GM18909 (cell line): ENCODE measurements around the gene ISG15.
"Not testable (repeated sequence)": the region's sequence is repeated elsewhere in the genome, so short reads cannot be mapped to it uniquely, and the experiment has no call there.

ENCODE experiments used
- ATAC-seq: cut with Tn5 transposase; IDR thresholded peaks from one replicate; pipeline ENCODE4 v1.9.1; 2021; ENCODE audit warnings: mild to moderate bottlenecking; ENCODE audit not compliant: unreplicated experiment, poor library complexity

The ISG15 gene

DNA sequence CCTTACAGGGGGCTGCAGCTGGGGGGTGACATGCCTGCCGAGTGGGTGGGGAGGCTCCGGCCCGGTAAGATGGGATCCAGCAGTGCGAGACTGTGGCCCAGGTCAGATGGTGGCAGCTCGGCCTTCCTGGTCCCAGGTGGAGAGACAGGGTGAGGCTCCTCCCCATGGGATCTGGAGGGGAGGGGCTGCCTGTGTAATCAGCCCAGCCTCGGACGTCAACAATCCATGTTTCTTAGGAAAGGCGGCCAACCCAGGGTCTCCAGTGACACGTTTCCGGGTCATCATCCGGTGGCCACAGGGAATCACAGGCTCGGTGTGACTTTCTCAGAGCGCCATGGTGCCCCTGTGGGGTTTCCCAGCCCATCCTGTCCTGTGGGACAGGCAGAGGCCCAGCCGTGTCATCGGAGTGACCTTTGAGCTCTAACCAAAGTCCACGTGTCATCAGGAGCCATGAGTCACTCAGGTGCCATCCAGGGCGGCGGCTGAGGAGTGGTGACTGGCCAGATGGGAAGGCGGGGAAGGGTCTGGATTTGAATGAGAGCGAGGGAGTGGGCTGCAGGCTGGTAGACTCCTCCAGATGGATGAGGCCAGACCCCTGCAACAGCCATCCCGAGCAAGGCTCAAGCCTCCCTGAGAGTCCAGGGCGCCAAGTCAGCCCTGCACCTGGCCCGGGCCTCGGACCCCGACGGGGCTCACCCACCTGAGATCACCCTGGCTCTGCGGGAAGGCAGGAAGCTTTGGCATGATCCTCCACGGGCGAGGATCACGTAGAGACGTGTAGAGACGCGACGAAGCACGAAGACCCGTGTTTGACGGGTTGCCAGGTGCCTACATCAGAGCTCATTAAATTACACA is 6.8 kb upstream of the ISG15 start:
- no peak for ATAC-seq

DNA sequence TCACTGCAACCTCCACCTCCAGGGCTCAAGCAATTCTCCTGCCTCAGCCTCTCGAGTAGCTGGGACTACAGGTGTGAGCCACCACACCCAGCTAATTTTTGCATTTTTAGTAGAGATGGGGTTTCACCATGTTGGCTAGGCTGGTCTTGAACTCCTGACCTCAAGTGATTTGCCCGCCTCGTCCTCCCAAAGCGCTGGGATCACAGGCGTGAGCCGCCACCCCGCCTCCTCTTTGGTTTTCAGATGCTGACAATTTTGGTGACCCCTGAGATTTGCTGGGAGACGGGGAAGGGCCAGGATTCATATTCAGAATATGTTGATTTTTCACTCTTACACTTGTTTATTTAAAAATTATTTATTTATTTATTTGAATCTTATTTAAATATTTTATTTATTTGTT is 3.2 kb upstream of the ISG15 start:
- not testable (repeated sequence) for ATAC-seq

- no peak for ATAC-seq
Measured at GRCh38 chr1:1011396-1011949, 1.8 kb upstream of the ISG15 start.

DNA sequence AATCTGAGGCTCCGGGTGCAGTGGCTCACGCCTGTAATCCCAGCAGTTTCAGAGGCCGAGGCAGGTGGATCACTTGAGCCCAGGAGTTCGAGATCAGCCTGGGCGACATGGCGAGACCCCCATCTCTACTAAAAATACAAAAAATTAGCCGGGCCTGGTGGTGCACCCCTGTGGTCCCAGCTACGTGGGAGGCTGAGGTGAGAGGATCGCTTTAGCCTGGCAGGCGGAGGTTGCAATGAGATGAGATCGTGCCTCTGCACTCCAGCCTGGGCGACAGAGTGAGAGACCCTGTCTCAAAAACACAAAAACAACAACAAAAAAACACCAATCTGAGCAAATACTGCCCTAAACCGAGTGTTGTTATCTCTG is 577 bp upstream of the ISG15 start:
- ATAC-seq, result peak; percentile 3

DNA sequence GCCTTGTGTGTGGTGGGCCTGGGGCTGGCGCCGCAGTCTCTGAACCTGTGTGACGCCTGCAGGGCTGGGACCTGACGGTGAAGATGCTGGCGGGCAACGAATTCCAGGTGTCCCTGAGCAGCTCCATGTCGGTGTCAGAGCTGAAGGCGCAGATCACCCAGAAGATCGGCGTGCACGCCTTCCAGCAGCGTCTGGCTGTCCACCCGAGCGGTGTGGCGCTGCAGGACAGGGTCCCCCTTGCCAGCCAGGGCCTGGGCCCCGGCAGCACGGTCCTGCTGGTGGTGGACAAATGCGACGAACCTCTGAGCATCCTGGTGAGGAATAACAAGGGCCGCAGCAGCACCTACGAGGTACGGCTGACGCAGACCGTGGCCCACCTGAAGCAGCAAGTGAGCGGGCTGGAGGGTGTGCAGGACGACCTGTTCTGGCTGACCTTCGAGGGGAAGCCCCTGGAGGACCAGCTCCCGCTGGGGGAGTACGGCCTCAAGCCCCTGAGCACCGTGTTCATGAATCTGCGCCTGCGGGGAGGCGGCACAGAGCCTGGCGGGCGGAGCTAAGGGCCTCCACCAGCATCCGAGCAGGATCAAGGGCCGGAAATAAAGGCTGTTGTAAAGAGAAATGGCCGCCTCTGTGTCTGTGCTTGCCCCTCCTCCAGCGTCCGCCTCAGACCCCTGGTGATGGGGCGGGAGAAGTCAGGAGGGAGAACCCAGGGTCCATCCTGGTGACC is 788 bp downstream of the ISG15 start:
- ATAC-seq, result no peak

- no peak for ATAC-seq
Measured at GRCh38 chr1:1014799-1015681, 1.7 kb downstream of the ISG15 start.

DNA sequence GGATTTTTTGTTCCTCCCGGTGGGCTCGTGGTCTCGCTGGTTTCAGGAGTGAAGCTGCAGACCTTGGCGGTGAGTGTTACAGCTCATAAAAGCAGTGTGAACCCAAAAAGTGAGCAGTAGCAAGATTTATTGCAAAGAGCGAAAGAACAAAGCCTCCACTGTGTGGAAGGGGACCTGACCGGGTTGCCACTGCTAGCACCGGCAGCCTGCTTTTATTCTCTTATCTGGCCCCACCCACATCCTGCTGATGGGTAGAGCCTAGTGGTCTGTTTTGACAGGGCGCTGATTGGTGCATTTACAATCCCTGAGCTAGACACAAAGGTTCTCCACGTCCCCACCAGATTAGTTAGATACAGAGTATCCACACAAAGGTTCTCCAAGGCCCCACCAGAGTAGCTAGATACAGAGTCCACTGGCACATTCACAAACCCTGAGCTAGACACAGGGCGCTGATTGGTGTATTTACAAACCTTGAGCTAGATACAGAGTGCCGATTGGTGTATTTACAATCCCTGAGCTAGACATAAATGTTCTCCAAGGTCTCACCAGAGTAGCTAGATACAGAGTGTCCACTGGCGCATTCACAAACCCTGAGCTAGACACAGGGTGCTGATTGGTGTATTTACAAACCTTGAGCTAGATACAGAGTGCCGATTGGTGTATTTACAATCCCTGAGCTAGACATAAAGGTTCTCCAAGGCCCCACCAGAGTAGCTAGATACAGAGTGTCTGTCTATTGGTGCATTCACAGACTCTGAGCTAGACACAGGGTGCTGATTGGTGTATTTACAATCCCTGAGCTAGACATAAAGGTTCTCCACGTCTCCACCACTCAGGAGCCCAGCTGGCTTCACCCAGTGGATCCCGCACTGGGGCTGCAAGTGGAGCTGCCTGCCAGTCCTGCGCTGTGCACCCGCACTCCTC is 4.4 kb downstream of the ISG15 start:
- ATAC-seq, result not testable (repeated sequence)

GRCh38 chr1:1018321-1018685 is 5.0 kb downstream of the ISG15 start:
- not testable (repeated sequence) for ATAC-seq

DNA sequence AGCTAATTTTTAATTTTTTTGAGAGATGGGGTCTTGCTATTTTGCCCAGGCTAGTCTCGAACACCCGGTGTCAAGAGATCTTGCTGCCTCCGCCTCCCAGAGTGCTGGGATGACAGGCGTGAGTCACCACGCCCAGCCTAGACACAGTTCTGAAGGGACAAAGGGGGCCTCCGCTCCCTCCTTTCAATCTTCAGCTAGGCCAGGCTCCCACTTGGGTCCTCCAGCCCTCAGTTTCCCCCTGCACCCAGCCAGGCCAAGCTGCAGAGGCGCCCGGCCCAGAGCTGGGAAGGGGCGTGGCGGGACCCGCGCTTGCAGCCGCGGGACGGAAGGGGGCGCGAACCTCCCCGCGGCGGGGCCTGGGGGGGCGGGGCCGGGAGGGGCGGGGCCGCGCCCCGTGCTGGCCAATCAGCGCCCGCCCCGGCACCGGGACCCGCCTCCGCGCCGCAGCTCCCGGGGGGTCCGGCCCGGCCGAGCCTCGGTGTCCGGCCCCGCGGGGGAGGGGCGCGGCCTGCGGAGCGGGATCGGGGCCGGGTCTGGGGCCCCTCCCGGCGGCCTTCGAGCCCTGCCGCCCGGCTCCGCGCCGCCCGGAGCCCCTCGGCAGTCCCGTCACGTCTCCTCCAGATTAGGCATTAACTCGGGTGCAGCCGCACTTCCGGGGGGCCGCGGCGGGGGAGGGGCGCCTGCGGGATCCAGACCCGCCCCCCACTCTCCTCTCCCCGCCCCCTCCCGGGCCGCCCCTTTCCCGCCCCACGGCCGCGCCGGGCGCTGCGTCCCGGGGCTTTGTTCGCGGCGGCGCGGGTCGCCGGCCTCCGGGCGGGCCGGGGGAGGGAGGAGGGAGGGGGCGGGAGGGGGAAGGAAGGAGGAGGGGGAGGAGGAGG is 6.1 kb downstream of the ISG15 start:
- peak; percentile 74 for ATAC-seq

- ATAC-seq, result peak; percentile 35
Measured at GRCh38 chr1:1020000-1020404, 6.7 kb downstream of the ISG15 start, which contains the start of gene AGRN. TSS of gene AGRN (plus strand) at chr1:1020120. CDS start at chr1:1020173, 53 bp downstream.

- ATAC-seq, result peak; percentile 14
Measured at GRCh38 chr1:1020415-1021009, 7.2 kb downstream of the ISG15 start.

DNA sequence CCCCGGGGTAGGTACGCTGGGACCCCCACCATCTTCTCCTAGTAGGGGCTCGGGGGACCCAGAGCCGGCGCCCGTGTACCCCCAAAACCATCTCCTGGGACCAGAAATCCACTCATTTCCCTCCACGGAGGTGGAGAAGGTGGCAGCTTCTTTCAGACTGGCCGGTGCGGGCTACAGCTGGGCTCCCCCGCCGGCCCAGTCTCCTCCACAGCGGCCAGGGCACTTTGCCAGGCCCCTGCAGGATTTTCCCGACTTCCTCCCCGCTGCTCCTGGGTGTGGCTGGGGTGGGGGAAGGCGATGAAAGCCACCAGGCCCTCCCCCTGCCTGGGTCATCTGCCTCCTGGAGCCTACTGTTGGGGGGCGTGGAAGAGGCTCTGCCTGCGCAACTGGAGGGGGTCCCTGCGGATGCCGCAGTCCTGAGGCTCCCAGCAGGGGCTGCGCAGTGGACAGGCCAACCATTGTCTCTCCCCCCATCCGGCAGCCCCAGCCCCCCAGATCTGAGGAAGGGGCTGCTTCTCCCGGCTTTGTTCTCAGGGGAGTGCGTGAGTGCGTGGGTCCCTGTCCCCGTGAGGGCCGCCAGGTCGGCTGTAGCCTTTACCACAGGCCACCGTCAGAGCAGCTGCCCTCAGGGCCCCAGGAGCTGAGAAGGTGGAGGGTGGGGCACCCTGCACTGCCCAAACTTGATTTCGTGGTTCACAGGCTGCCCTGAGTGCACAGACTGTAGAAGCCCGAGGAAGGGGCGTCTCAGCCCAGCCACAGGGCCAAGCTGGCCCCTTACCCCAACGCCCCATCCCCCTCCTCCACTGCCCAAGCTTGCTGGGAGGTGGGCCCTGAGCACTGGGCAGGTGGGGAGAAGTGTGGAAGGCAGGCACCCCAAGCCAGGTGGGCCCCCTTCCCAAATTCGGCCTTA is 8.0 kb downstream of the ISG15 start:
- ATAC-seq, result no peak

GRCh38 chr1:1021920-1022259 is 8.6 kb downstream of the ISG15 start:
- no peak for ATAC-seq

GRCh38 chr1:1022302-1023009 is 9.2 kb downstream of the ISG15 start:
- ATAC-seq, result no peak

DNA sequence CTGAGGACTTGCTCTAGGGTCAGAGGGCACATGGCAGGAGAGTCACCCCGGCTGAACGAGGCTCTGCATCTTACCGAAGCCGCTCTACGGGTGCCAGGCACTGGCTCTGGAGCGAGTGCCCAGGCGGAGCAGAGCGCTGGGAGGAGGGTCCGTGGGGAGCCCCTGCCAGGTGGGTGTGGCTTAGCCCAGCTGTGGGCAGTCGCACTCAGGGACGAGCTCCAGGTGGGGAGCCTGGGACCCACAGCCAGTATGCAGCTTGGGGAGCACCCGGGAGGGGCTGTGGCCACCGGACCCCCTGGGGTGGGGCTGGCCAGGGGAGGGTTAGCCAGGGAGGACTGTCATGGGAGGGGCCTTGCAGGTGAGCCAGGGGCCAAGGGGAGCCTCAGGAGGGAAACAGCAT is 10.4 kb downstream of the ISG15 start:
- ATAC-seq, result no peak

GRCh38 chr1:1024149-1024770 is 11.0 kb downstream of the ISG15 start:
- ATAC-seq, result no peak
